Left ventricle myocardium inferior (tissue), 1 donor: ENCODE data around the gene DAPK1. TPM values are rescaled to one million over a fixed set of nuclear protein-coding genes. Genes with fewer than 3 reads are reported as not detected.

Experiments used
- DNase-seq: peaks from one replicate; pipeline ENCODE4 v3.0.0-alpha.2; 2020
- H3K27ac ChIP-seq: fragments of 200-600 bp; replicated peaks from 2 replicates; pipeline ENCODE4 v1.8.0; 2021
- H3K27me3 ChIP-seq: fragments of 200-600 bp; 2 replicates; pipeline ENCODE4 v1.8.0; 2021; ENCODE audit warnings: low read depth
- H3K36me3 ChIP-seq: fragments of 200-600 bp; 2 replicates; pipeline ENCODE4 v1.8.0; 2021
- H3K4me1 ChIP-seq: fragments of 200-600 bp; 2 replicates; pipeline ENCODE4 v1.8.0; 2021
- H3K4me3 ChIP-seq: fragments of 200-600 bp; 2 replicates; pipeline ENCODE4 v1.8.0; 2021; ENCODE audit warnings: mild to moderate bottlenecking, moderate library complexity
- H3K9me3 ChIP-seq: fragments of 200-600 bp; replicated peaks from 2 replicates; pipeline ENCODE4 v1.8.0; 2021
- intact Hi-C: fragments of 100-400 bp; cut with micrococcal nuclease; formaldehyde crosslinking; loops from one replicate; pipeline ENCODE4 v1.11.0; 2022
- total RNA-seq: library from RNA; stranded (reverse); fragmentation: NEBNext Ultra II Directional; extraction: Animal tissue kit (Norgen Biotek cat#: 25700); gene quantifications from one replicate; pipeline ENCODE4 v1.2.1, GENCODE V29; 2021
- TF ChIP-seq, protein P1 (sequence below): fragments of 200-600 bp; IDR thresholded peaks from 2 replicates; pipeline ENCODE4 v1.8.0; 2021; ENCODE audit warnings: antibody characterized with exemption, mild to moderate bottlenecking, borderline replicate concordance
- donor health status: DM: no; HTN: yes; CAD: no; lungs with severe emphysema.

The DAPK1 gene
- total RNA-seq, 1 donor from 2014 or later: 5.5 TPM

DNA sequence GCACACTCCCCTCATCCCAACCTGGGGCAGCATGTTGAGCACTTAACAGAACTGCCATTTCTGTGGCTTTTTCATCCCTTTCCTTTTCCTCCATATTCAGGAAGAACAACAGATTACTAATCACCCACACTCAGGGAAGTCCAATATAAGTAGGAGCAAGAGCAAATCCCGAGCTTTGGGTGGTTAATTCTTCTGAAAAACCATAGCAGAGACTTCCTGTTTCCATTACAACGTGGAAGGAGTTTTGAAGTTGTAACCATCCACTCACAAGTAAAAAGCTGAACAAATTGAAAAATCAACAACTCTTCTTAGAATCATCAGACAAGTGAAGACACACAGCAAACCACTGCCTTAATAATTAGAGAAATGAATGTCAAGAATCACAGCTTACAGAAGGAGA is 236.4 kb downstream of the DAPK1 start:
- TF ChIP-seq, protein P1, sequence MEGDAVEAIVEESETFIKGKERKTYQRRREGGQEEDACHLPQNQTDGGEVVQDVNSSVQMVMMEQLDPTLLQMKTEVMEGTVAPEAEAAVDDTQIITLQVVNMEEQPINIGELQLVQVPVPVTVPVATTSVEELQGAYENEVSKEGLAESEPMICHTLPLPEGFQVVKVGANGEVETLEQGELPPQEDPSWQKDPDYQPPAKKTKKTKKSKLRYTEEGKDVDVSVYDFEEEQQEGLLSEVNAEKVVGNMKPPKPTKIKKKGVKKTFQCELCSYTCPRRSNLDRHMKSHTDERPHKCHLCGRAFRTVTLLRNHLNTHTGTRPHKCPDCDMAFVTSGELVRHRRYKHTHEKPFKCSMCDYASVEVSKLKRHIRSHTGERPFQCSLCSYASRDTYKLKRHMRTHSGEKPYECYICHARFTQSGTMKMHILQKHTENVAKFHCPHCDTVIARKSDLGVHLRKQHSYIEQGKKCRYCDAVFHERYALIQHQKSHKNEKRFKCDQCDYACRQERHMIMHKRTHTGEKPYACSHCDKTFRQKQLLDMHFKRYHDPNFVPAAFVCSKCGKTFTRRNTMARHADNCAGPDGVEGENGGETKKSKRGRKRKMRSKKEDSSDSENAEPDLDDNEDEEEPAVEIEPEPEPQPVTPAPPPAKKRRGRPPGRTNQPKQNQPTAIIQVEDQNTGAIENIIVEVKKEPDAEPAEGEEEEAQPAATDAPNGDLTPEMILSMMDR: no peak
- H3K4me1 ChIP-seq: peaks cover 17% of the 10 kb centered on the region
- H3K9me3 ChIP-seq: no peaks in the 10 kb centered on the region
- H3K27me3 ChIP-seq: peaks cover 14% of the 10 kb centered on the region
- no peak for DNase-seq
- intact Hi-C loops: no loop called here
- peaks cover 32% of the 10 kb centered on the region for H3K36me3 ChIP-seq
- no peak overlapping the region for H3K4me3 ChIP-seq
- no peak overlapping the region for H3K27ac ChIP-seq

DNA sequence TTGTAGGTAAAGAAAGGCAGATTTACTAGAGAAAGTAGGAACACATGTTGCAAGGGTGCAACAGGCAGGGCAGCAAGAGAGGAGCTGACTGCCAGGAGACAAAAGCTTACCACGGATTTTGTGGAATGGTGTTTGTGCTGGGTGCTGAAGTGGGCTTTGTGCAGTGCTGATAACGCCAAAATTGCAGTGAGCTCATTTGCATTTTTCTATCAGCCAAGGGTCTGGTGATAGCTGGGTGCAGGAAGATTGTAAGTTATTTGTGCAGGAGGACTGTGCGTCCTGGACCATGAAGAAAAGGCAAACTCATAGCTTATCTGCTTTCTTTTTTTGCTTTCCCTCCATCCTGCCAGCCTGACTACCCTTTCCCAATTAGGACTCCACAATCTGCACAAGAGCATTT is 241.9 kb downstream of the DAPK1 start:
- no peak overlapping the region for H3K27ac ChIP-seq
- no peaks in the 10 kb centered on the region for H3K36me3 ChIP-seq
- TF ChIP-seq, protein P1: no peak
- H3K4me1 ChIP-seq: no peaks in the 10 kb centered on the region
- intact Hi-C loops: no loop called here
- peaks cover 21% of the 10 kb centered on the region for H3K9me3 ChIP-seq
- H3K4me3 ChIP-seq: no peak overlapping the region
- peaks cover 26% of the 10 kb centered on the region for H3K27me3 ChIP-seq
- no peak for DNase-seq

DNA sequence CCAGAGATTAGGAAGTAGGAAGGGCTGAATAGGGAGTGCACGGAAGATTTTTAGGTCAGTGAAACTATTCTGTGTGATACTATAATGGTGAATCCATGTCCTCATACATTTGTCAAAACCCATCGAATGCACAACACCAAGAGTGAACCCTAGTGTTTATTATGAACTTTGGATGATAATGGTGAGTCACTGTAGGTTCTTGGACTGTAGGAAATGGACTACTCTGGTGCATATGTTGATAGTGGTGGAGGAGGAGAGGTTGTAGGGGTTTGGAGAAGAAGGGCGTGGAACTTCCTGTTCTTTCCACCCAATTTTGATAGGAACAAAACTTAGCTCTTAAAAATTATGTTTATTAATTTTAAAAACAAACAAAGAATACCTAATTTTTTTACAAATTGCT is 242.5 kb downstream of the DAPK1 start:
- TF ChIP-seq, protein P1: no peak
- H3K27me3 ChIP-seq: peaks cover 26% of the 10 kb centered on the region
- intact Hi-C loops: no loop called here

DNA sequence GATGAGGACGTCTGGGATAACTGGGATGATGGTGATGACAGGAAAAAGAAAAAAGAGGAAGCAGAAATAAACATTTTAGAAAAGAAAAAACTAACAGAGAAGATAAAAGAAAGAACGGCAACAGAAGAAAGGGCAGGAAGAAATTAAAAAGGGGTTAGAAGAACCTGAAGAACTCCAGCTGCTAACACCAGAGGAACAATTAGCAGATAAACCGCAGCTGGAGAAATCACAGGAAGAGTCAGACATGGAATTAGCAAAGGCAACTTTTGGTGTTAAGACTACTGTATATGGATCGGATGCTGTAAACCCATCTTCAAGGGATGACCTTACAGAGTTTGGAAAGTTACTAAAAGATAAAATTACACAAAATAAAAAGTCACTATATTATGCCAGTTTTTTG is 243.7 kb downstream of the DAPK1 start:
- intact Hi-C loops: no loop called here
- Histone ChIP-seq H3K4me3 (no peak overlapping the region), H3K9me3 (peaks cover 21% of the 10 kb centered on the region), H3K27me3 (peaks cover 26% of the 10 kb centered on the region), H3K4me1 (no peaks in the 10 kb centered on the region), H3K27ac (no peak overlapping the region), H3K36me3 (no peaks in the 10 kb centered on the region)
- TF ChIP-seq, protein P1: no peak
- no peak for DNase-seq

More for the DNA sequence above, 242.5 kb downstream of the DAPK1 start:
- DNase-seq: no peak
- Histone ChIP-seq H3K36me3 (no peaks in the 10 kb centered on the region), H3K27ac (no peak overlapping the region), H3K4me3 (no peak overlapping the region), H3K4me1 (no peaks in the 10 kb centered on the region), H3K9me3 (peaks cover 21% of the 10 kb centered on the region)

DNA sequence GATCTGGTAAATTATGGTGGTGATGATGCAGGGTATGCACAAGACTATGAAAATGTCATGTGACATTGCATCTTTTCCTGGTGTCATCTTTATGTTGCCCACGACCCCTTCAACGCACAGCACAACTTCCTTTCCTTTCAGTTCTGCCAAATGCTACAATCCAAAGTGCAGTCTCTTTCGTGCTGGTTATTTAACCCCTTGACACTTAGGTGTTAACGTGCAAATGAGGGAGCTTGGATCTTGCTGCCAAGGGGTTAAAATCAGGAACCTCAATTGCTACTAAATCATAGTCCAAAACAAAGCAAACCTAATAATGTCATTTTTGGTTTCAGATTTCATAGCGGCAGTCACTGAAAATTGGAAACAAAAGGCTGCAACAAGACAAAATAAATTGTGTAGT is 244.2 kb downstream of the DAPK1 start:
- no peak for DNase-seq
- peaks cover 26% of the 10 kb centered on the region for H3K27me3 ChIP-seq
- no peak overlapping the region for H3K27ac ChIP-seq
- no peaks in the 10 kb centered on the region for H3K36me3 ChIP-seq
- H3K4me3 ChIP-seq: no peak overlapping the region
- intact Hi-C loops: no loop called here
- TF ChIP-seq, protein P1: no peak
- H3K9me3 ChIP-seq: peaks cover 21% of the 10 kb centered on the region
- H3K4me1 ChIP-seq: no peaks in the 10 kb centered on the region
